ENCODE data around the gene BAIAP2L2.

Gene BAIAP2L2

GRCh38 chr22:38086942-38087341, 23.5 kb downstream of the BAIAP2L2 start:
- Histone ChIP-seq H3K36me3 (peaks cover 0 to 21% (median 17%) of the 10 kb centered on the region in 3 donors), H3K27me3 (peaks cover 0 to 36% of the 10 kb centered on the region in 2 donors), H3K27ac (no peak overlapping the region), H3K4me1 (peaks cover 0 to 24% (median 20%) of the 10 kb centered on the region in 4 donors), H3K9me3 (no peaks in the 10 kb centered on the region), H3K4me3 (no peak overlapping the region)
- no peak for DNase-seq
- TF ChIP-seq CTCF (IDR thresholded peaks at IDR 0.05): no peak
- intact Hi-C loops (cut with DNase I; ENCODE audit: low total_unique reads): no loop called here

DNA sequence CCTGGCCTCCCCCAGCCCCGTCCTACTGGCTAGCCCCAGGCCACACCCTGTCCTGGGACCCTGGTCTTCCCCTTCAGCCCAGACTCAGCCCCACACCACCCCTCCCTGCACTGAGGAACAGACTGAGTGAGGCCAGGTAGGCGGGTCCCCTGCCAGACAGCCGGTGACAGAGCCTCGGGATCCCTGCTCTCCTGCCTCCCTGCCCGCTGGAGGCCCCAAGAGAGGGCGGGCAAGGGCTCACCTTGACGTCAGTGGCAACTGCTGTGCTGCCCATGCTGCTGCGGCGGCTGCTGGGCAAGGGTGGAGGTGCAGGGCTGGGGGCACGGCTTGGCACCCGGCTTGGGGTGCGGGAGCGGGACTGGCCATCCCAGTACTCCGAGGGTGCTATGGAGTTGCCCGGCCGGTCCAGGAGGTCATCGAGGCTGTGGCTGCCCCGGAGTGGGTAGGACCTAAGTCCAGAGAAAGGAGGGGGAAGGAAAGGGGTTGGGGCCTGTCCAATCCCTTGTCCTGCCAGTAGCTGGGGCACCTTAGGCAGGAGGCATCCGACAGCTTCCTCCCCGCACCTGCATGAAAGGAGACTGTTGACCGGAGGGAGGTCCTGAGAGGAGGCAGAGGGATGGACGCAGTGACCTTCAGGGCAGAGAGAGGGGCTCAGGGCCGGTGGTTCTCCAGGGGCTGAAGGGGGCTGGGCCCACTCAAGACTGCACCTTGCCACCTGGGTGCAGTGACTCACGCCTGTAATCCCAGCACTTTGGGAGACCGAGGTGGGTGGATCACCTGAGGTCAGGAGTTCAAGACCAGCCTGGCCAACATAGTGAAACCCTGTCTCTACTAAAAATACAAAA, 24.3 kb downstream of the BAIAP2L2 start:
- peaks cover 0 to 31% (median 27%) of the 10 kb centered on the region in 4 donors for H3K4me1 ChIP-seq
- DNase-seq: no peak
- intact Hi-C loops (cut with DNase I; ENCODE audit: low total_unique reads): no loop called here
- no peak for TF ChIP-seq CTCF (IDR thresholded peaks at IDR 0.05)
- H3K4me3 ChIP-seq: no peak overlapping the region
- H3K27ac ChIP-seq: no peak overlapping the region
- peaks cover 0 to 21% (median 17%) of the 10 kb centered on the region in 3 donors for H3K36me3 ChIP-seq
- peaks cover 0 to 40% of the 10 kb centered on the region in 2 donors for H3K27me3 ChIP-seq
- H3K9me3 ChIP-seq: no peaks in the 10 kb centered on the region

DNA sequence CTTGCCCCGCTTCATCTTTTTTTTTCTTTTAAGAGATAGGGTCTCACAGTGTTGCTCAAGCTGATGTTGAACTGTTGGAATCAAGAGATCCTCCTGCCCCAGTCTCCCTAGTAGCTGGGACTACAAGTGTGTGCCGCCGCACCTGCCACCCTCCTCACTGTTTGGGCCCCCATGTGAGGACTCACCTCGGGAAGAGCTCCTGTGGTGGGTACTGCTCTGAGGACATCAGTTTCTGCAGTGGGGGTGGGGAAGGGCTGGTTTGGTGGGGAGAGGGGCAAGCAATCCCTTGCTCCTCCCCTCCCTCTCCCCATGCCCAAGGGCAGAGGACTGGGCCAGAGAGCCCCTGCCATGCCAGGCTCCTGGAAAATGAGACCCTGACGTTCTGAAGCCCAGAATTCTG, 25.0 kb downstream of the BAIAP2L2 start:
- no peak for TF ChIP-seq CTCF (IDR thresholded peaks at IDR 0.05)
- Histone ChIP-seq H3K4me3 (no peak overlapping the region), H3K36me3 (peaks cover 0 to 21% (median 17%) of the 10 kb centered on the region in 3 donors), H3K4me1 (peaks cover 0 to 38% (median 33%) of the 10 kb centered on the region in 4 donors), H3K27ac (no peak overlapping the region), H3K27me3 (peaks cover 0 to 40% of the 10 kb centered on the region in 2 donors), H3K9me3 (no peaks in the 10 kb centered on the region)
- intact Hi-C loops (cut with DNase I; ENCODE audit: low total_unique reads): no loop called here
- no peak for DNase-seq

DNA sequence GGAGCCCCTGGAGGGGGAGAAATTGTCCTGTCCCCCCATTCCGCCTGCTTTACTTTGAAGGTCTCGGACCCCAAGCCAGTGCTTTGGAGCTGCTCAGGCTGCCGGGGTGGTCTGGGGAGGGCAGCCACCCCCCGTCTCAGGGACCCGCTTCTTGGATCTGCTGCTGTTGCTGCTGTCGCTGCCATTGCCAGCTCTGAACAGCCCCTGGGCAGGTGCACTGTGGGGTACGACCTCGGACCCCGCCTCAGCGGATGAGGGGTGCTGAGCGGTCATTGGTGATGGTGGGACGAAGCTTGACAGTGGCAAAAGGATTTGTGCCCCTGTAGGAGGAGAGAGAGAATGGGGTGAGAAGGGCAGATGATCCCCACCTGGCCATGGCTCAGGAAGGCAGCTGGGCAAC, 25.4 kb downstream of the BAIAP2L2 start:
- peaks cover 0 to 40% of the 10 kb centered on the region in 2 donors for H3K27me3 ChIP-seq
- no peak overlapping the region for H3K4me3 ChIP-seq
- peaks cover 0 to 41% (median 33%) of the 10 kb centered on the region in 4 donors for H3K4me1 ChIP-seq
- intact Hi-C loops (cut with DNase I; ENCODE audit: low total_unique reads): no loop called here
- peaks cover 0 to 21% (median 17%) of the 10 kb centered on the region in 3 donors for H3K36me3 ChIP-seq
- no peak overlapping the region for H3K27ac ChIP-seq
- H3K9me3 ChIP-seq: no peaks in the 10 kb centered on the region
- DNase-seq: no peak
- TF ChIP-seq CTCF (IDR thresholded peaks at IDR 0.05): no peak

- H3K27me3 ChIP-seq: peaks cover 0 to 32% of the 10 kb centered on the region in 2 donors
- DNase-seq: no peak
- no peak for TF ChIP-seq CTCF (IDR thresholded peaks at IDR 0.05)
- H3K36me3 ChIP-seq: peaks cover 0 to 21% (median 17%) of the 10 kb centered on the region in 3 donors
- no peaks in the 10 kb centered on the region for H3K9me3 ChIP-seq
- peaks cover 0 to 37% (median 29%) of the 10 kb centered on the region in 4 donors for H3K4me1 ChIP-seq
- no peak within 1 kb of the TSS for H3K27ac ChIP-seq
- H3K4me3 ChIP-seq: no peak within 1 kb of the TSS
- intact Hi-C loops (cut with DNase I; ENCODE audit: low total_unique reads): no loop called here
Measured at GRCh38 chr22:38083931-38084631, 26.4 kb downstream of the BAIAP2L2 start, which contains the start of gene SLC16A8. TSS of gene SLC16A8 (minus strand) at chr22:38084184. CDS start at chr22:38082873, 1,311 bp downstream.

Data from tibial artery (tissue), 4 donors.